ENCODE data around the gene RPAIN. TPM values are rescaled to one million over a fixed set of nuclear protein-coding genes. Genes with fewer than 3 reads are reported as not detected.

The RPAIN gene
- total and polyA plus RNA-seq, 4 donors, result 10.9 to 37.0 (median 27.8) TPM

- H3K27ac ChIP-seq (ENCODE audit: low read depth in 1 of 2, low read length in 2 of 2), result no peak overlapping the region
- TF ChIP-seq TAF1 (conservative IDR thresholded peaks at IDR 0.05) (no peak), GABPA (IDR thresholded peaks at IDR 0.05 in 1 of 2, conservative IDR thresholded peaks at IDR 0.05 in 1 of 2) (no peak), ZBTB33 (IDR thresholded peaks at IDR 0.05) (no peak), ATF3 (IDR thresholded peaks at IDR 0.05) (no peak), SP1 (IDR thresholded peaks at IDR 0.05) (no peak), JUND (IDR thresholded peaks at IDR 0.05) (no peak), CTCF (IDR thresholded peaks at IDR 0.05; ENCODE audit: low read depth, low read length, missing input control) (no peak), HNF4G (IDR thresholded peaks at IDR 0.05) (no peak), RXRA (IDR thresholded peaks at IDR 0.05) (no peak)
- H3K9me3 ChIP-seq (ENCODE audit: control insufficient read depth in 4 of 4, low read length in 3 of 4), result no peaks in the 10 kb centered on the region
- H3K27me3 ChIP-seq (ENCODE audit: control insufficient read depth in 4 of 4, insufficient read depth in 4 of 4, low read length in 3 of 4), result no peaks in the 10 kb centered on the region
- H3K4me1 ChIP-seq (ENCODE audit: control insufficient read depth in 4 of 4, insufficient read depth in 4 of 4, low read length in 3 of 4), result no peaks in the 10 kb centered on the region
- H3K9ac ChIP-seq (ENCODE audit: low read depth in 1 of 2, low read length in 2 of 2), result no peak overlapping the region
- peaks cover 1 to 68% (median 57%) of the 10 kb centered on the region in 4 donors for H3K36me3 ChIP-seq (ENCODE audit: control insufficient read depth in 4 of 4, insufficient read depth in 3 of 4, low read depth in 1 of 4, low read length in 3 of 4)
- no peak for DNase-seq (ENCODE audit: low spot score)
- H3K4me3 ChIP-seq (ENCODE audit: low read depth in 1 of 3, low read length in 3 of 3), result no peak overlapping the region
- 93% methylated on average over 3 of the region's 3 CpGs for WGBS
Observed at GRCh38 chr17:5378566-5379207, 41.3 kb upstream of the RPAIN start.

- DNase-seq (ENCODE audit: low spot score), result no peak
- no peaks in the 10 kb centered on the region for H3K27me3 ChIP-seq (ENCODE audit: control insufficient read depth in 4 of 4, insufficient read depth in 4 of 4, low read length in 3 of 4)
- 95% methylated on average over 11 of the region's 11 CpGs for WGBS
- no peaks in the 10 kb centered on the region for H3K4me1 ChIP-seq (ENCODE audit: control insufficient read depth in 4 of 4, insufficient read depth in 4 of 4, low read length in 3 of 4)
- TF ChIP-seq HNF4A (conservative IDR thresholded peaks at IDR 0.05) (no peak), RAD21 (IDR thresholded peaks at IDR 0.05) (no peak), TAF1 (conservative IDR thresholded peaks at IDR 0.05) (no peak), JUND (IDR thresholded peaks at IDR 0.05) (no peak)
- no peak overlapping the region for H3K9ac ChIP-seq (ENCODE audit: low read depth in 1 of 2, low read length in 2 of 2)
- peaks cover 2 to 71% (median 62%) of the 10 kb centered on the region in 4 donors for H3K36me3 ChIP-seq (ENCODE audit: control insufficient read depth in 4 of 4, insufficient read depth in 3 of 4, low read depth in 1 of 4, low read length in 3 of 4)
- H3K27ac ChIP-seq (ENCODE audit: low read depth in 1 of 2, low read length in 2 of 2), result no peak overlapping the region
- H3K9me3 ChIP-seq (ENCODE audit: control insufficient read depth in 4 of 4, low read length in 3 of 4), result no peaks in the 10 kb centered on the region
- H3K4me3 ChIP-seq (ENCODE audit: low read depth in 1 of 3, low read length in 3 of 3), result no peak overlapping the region
Observed at GRCh38 chr17:5379351-5380107, 40.5 kb upstream of the RPAIN start.
